HG03159 (cell line): Measurements from ENCODE around the gene PRELID1.

ENCODE experiments used
- ATAC-seq: cut with Tn5 transposase; IDR thresholded peaks from one replicate; pipeline ENCODE4 v1.9.1; 2021; ENCODE audit warnings: mild to moderate bottlenecking, moderate library complexity; ENCODE audit not compliant: unreplicated experiment

Gene PRELID1

DNA sequence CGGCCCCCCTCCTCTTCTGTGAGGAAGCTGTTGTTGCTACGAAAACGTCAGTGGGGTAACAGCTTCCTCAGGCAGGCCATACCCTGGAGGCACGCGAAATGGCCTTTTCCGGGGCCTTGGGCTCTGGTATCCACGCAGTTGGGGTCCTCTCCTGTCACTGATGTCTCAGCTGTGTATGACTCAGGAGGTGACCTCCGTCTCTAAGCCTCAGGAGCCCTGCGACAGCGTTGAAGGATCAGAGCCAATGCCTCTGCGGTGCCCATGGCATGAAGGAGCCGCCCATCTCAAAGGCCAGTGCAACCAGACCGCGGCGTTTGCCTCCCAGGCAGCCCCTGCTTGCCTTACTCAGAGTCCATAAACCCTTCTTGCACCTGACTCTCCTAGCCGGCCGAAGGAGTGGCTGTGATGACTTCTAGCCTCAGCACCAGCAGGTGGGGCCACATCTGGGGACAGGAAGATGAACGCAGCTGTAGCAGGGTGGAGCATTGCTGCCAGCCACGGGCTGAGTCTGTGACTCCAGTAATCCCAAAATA lies 9.1 kb downstream of the PRELID1 start:
- ATAC-seq = peak; percentile 16

DNA sequence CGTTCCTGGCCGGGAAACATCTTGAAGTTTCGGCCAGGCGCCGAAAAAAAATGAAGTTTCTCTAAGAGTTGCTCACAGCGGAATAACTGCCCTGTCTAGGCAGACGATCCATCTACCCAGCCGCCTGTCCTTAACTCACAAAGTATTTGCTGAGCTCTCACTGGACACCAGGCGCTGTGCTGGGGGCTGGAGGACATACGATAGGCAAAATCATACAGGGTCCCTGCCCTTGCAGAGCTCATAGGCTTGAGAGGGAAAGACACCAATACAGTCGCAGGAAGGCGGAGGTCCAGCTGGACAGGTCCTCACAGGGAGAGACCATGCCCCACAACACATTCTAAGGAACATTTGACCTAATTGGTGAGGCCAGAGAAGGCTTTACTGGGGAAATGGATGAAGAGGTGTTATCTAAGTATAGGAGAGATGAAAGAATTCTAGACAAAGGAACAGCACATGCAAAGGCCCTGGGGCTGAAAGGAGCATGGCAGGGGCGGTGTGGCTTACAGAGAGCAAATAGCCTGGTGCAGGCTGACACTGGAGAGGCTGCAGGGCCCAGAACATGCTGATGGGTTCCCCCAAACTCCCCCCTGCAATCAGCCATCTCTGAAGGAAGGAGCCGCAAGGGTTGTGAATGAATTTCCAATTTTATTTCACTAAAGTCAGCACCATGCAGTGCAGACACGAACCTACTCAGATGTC lies 10.1 kb downstream of the PRELID1 start:
- no peak for ATAC-seq

DNA sequence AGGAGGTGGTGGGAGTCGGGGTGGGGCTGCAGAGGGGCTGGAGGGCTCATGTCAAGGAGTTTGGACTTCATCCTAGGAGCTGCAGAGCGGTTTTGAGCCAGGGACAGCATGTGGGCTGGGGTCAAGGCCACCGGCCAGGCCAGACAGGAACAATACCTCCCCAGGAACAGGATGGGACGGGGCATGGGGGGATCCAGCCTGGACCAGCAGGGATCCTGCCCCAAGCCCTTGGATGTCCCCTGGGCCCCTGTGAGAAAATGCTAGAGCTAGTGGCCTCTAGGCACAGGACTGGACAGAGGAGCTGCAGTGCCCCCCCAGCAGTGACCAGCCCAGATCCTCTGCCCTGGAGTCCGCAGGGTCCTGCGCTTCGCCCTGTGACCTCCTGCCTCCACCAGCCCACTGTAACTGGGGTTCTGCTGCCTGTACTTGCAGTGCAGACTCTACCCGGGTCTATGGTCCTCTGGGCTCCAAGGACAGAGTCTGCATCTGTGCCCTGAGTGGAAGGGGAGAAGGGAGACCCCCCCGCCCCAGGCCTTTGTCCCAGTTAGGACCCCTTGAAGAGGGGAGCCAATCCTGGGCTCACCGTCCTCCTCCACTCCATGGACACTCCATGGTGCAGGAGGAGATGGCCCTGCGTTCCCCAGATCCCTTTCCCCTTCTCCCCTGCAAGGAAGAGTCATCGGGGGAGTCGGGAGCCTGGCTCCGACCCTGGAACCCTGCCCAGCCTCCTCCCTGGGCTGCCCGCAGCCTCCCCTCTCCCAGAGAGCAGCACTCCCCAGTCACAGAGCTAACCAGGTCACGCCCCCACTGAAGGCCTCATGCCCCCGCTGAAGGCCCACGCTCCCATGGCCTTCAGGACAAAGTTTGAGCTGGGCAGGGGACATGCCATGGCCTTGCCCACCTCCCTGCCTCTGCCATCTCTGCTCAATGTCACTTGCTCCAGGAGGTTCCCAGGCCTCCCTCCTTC lies 11.1 kb downstream of the PRELID1 start:
- ATAC-seq = no peak

DNA sequence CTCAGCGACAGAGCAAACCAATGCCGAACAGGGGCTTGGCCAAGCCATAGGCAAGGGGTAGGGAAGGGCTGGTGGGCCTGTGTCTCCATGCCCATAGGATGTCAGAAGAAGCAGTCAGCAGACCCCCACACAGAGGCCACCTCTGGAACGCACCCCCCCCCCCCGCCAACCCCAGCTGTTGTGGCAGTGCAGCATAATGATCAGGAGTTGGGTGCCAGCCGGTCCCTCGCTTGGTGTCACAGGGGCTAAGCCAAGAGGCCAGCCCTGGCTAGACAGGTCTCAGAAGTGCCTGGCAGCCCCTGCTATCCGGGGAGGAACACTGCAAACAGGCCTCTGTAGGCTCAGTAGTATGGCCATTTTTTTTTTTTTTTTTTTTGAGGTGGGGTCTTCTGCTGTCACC lies 11.8 kb downstream of the PRELID1 start:
- no peak for ATAC-seq

DNA sequence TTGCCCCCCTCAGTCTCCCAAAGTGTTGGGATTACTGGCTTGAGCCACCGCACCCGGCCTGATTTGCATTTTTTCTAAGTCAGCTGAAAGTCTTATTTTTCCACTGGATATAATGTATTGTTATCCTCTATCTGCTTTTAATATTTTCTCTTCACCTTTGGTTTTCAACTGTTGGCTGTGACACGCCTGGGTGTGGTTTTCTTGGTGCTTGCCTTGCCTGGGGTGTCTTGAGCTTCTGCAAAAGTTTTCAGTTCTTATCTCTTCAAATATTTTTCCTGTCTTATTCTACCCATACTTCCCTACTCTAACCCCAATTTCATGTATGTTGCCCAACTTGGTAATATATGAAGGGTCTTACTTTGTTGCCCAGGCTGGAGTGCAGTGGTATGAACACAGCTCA lies 12.4 kb downstream of the PRELID1 start:
- no peak for ATAC-seq

DNA sequence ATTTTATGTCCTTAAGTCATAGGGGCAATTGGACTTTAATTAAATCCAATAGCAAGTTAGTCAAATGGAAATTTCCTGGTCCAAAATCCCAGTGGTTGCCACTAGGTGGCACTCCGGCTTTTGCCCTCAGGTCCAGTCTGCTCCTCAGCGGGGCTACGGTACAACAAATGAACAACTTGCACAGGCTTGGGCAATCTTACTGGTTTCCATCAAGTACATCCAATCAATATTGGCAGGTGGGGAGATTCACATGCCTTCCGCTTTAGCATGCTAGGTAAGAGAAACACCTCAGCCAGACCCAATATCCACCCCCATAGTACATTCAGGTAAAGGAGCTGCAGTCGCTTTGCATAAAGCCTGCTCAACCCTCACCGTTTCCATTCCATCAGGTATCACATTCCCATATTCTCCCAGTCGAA lies 14.4 kb downstream of the PRELID1 start:
- no peak for ATAC-seq

DNA sequence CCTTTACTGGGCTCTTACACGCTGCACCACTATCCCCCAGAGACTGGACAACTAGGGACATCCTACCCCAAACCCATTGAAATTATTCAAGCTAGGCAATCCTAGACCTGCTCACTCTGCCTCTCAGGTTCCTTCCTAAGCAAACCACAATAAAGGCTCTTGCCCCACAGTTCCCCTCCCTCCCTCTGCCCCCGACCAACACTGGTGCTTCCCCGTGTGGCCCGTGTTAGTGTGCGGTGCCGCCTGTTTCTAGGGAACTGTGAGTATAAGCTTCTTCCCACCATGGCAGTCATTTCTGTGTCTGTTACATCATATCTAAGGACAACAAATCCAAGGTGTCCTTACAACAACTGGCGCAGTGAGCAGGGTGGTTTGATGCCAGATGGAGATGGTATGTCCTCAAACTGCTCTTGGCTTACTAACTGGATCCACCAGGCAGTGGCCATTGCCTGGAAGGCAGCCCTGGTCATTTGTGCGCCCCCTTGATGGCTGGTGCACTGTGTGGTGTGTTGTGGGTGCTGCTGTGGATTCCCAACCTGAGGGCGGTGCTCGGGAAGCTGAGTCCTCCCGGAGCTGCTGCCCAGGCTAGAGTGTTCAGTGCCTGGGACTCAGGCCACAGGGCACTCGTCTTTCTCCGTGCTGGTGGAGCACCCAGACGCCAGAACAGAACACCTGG lies 16.5 kb downstream of the PRELID1 start:
- ATAC-seq = no peak

DNA sequence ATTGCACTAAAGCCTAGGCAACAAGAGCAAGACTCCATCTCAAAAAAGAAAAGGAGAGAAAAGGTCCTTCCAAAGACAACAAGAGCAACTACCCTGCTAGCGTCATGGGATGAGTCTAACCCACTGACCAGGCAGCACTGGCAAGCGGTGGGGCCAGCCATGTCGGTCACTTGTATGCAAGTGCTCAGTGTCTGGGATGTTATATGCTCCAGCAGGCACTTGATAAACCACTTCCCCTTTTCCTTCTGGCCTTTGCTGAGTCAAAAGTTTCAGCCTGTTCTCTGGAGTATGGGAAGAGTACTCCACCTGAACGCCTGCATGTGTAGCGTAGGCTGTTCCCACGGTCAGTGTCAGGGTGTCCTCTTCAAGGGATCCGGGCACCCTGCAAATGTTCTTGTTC lies 17.3 kb downstream of the PRELID1 start:
- ATAC-seq = no peak

DNA sequence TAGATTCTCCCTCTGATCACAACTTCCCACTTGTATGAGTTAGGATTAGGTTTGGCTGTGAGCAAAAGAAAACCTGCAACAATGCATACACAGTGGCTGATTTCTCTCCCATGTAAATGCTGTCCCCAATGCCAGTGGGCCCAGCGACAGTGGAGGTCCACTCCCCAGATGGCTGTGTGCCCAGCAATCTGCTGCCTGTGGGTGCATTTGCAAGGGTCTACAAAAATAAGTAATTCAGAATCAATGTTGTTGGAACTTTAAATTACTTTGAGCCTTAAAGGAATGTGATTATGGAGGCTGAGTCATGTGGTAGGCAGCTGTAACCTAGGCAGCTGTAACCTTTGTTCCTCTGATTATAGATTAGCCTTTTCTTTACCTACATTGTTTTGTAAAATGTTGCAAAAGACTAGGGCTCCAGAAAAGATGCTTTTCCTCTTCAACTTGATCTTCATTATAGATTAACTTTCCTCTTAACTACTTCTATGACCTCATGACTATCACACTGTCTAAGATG lies 22.3 kb downstream of the PRELID1 start:
- ATAC-seq = no peak

DNA sequence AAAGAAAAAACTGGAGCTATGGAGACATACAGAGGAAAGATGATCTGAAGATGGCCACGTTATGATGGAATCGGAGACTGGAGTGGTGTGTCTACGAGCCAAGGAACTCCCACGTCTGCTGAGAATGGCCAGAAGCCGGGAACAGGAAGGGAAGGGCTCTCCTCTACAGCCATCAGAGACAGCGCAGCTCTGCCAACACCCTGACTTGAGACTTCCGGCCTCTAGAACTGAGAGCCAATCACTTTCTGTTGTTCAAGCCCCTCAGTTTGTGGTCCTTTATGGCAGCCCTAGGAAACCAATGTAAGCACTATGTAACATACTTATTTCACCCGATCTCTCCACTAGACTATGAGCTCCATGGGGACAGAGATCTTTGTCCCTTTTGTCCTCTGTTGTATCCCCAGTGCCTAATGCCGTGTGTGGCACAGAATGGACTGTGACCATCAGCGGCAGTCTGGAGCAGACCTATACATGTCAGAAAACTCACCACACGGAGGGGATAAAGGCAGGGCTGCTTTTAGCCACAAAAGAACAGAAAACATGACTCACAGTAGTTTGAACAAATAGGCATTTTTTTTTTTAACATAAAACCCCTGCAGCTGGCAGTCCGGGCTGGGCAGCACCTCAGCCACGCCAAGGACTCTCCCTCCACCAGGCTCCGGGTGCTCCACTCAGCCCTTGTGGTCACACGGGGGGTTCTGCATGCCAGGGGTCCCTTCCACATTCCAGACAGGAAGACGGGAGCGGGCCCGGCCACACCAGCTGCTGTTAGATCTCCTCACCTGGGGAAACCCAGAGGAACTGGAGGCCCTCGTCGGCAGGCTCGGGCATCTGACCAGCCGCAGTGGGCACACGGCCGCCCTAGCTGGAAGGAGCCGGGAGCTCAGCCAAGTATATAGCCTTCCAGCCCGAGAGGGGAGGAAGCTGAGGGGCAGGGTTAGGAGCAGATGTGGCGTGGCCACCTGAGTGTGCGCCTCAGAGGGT lies 24.2 kb downstream of the PRELID1 start:
- no peak for ATAC-seq

DNA sequence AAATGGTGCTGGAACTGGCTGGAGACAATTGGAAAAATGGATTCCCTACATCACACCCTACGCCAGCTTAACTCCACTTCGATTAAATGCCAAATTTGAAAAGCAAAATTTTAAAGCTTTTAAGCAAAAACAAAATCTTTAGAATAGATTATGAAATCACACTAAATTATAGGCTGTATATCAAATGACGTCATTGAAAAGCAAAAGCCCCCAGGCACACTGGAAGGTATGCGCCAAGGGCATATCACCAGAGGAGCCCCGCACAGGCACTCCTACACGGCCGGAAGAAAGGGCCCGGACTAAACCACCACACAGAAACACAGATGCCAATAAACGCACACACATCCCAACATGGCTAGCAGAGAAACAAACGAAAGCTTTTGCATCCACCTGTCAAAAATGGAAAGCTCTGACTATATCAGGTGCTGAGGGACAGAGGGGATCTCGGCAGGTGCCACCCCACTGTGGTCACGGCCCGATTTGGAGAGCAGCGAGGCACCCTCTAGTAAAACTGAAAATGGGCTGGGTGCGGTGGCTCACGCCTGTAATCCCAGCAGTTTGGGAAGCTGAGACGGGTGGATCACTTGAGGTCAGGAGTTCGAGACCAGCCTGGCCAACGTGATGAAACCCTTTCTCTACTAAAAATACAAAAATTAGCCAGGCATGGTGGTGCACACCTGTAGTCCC lies 25.1 kb downstream of the PRELID1 start:
- no peak for ATAC-seq

DNA sequence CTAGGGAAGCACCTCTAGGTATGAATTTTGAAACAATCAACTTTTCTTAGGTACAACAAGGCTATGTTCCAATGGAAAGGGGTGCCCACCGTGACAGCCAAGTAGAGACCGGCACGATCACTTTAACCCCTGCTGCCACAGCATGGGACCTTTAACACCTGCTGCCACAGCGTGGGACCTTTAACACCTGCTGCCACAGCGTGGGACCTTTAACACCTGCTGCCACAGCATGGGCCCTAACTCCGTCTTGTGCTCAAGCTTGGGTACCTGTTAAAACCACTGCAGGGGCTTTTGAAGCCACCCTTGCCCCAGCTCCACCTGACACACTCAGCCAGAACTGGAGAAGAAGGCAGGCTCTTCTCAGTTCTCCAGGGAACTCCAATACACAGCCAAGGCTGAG lies 26.3 kb downstream of the PRELID1 start:
- ATAC-seq = no peak

DNA sequence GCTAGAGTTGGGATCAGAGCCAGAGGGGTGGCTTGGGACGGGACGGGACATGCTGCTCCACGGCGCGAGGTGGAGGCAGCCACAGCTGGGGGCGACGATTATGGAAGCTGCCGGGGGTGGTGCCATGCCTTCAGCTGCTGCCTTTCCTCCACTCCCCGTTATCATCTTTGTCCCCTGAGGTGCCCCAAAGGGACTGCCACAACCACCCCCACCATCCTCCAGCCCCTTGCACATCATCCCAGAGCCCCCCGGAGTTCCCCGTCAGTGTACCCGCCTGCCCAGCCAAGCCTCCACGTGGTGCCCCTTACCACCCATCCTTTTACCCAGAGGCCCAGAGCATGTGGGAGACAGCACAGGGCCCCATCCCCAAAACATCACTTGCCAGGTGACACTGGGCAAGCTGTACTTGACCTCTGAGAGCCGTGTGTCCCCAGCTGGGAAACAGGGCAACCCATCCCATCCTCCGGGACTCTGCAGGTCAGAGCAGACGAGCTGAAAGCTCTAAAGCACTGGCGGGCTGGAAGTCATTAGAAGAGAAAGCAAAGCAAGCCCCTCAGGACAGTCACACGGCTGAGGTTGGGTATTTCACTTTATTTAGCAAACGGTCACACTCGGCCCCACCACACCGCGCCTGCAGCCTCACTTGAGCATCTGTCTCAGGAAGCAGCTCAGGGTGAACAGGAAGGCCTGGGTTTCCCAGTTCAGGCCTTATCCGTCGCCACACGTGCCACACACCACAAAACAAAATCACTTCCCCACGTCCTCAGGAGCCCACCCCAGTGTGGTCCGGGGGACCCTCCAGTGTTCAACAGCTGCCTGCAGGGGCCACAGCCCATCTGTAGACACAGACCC lies 27.6 kb downstream of the PRELID1 start:
- ATAC-seq = no peak

DNA sequence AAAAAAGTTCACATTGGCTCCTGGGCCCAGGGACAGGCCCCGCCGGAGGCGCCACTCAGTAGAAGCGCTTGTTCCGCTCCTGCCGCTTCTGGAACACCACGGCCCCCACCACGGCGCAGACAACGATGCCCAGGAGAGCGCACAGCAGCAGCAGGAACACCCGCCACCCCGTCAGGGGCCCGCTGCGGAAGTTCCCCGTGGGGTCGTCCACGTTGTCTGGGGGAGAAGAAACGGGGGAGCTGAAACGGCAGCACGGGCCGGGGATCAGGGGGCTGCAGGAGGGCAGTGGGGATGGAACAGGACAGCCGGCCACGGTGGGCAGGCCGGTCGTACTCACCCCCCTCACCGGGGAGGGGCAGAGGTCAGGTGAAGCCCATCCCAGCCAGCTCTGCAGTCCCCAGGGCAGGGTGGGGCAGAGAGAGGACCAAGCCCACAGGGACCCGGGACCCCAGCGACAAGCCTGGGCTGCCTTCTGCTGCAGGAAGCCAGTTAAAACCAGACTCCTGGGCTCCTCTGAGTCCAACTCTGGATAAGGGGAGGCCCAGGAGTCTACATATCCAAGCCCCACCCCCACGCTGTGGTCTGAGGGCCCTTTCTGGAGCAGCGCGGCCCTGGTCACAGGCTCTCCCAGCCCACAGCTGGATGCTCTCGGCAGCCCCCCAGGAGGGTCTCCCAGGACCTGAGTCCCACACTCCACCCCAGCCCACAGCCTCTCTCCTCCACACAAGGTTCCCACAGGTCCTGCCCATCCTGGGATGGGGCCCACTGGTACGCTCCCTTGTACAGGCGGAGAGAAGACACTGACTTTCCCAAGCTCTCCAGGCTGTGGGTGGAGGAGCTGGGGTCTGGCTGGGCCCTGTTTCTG lies 28.7 kb downstream of the PRELID1 start:
- ATAC-seq = no peak

DNA sequence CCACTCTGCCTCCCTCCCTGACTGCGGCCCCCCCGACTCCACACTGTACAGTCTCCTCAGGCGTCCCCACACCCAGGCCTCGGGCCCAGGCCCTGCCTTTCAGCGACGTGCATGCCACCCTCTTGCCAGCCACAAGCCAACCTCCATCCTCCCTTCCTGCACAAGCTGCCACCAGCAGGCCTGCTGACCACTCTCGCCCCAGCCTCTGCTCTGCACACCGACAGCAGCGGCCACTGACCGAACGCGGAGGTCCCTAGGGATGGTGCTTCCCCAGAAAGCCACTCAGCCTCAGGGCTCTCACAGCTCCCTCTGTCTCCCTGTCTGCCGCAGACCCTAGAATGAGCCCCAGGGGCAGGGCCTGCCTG lies 29.3 kb downstream of the PRELID1 start:
- no peak for ATAC-seq

DNA sequence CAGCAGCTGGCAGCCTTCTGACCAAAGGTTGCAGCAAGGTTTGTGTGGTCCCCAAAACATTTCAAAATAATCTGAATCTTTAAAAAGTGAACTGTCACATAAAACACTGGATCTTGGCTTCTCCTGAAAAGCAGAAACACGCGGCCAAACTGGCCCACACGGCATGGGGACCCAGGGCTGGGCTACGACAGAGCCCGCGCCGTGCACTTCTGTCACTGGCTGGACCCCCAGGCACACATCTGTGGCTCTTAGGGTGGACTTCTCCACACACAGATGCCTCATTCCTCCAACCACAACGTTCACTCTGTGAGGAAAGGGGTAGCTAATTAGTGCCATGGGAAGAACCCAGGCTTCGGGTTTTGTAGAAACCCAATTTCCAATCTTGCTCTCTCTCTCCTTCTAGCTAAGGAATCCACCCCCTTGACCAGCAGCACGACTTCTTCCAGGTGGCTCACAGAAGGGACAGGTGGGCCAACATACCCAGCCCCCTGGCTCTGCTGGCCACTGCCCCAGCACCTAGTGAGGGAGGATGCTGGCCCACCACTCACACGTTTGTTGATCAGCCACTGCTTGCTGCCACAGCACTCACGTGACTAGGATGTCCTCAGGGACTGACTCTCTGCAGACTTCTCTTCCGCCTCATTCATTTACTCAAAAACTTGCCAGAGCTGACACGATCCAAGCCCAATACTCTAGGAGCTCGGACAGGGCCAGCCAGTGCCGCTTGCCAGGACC lies 30.0 kb downstream of the PRELID1 start:
- ATAC-seq = no peak

DNA sequence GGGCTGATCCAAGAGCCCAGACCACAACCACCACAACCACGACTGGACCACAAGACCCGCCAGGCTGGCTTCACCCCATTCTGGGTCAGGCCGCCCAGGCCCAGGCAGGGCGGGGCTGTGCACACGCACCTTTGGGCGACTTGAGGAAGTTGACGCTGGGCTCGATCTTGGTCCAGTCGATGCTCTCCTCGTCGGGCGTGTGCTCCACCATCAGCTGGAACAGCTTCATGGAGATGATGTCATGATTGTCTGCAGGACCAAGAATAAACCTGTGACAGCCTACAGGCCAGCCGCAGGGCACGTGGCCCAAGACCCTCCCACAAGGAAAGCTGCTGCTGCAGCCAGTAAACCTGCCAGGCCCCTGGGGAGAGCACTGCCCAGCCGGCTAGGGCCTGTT lies 30.6 kb downstream of the PRELID1 start:
- ATAC-seq = no peak
